OCI-LY7 (cell line): ENCODE measurements around the gene PARD3. TPM values are rescaled to one million over a fixed set of nuclear protein-coding genes. Genes with fewer than 3 reads are reported as not detected.

Source experiments
- BruUV-seq: library from RNA; stranded (reverse); fragments of 400-500 nt; replicated peaks from 2 replicates; lab custom pipeline; 2021; lab: Mats Ljungman, UMichigan
- CTCF ChIA-PET: fragments of 300-600 bp; sonication (Branson Sonifier 250); formaldehyde crosslinking; loops from one replicate; lab custom pipeline; 2022; ENCODE audit warnings: antibody characterized with exemption; ENCODE audit not compliant: unreplicated experiment; lab: Charles Lee
- POLR2A ChIA-PET: fragments of 300-600 bp; sonication (Branson Sonifier 250); formaldehyde crosslinking; loops from one replicate; lab custom pipeline; 2022; ENCODE audit warnings: antibody characterized with exemption; lab: Charles Lee
- DNase-seq: peaks from one replicate; pipeline ENCODE4 v3.0.0-alpha.2; 2015; ENCODE audit warnings: low spot score
- H2AFZ ChIP-seq: fragments of 200-600 bp; sonication (generic), shearing (Covaris generic); 2 replicates; pipeline ENCODE4 v1.6.1; 2014; ENCODE audit warnings: mild to moderate bottlenecking, antibody characterized with exemption, low read length, moderate library complexity
- H3K27ac ChIP-seq: fragments of 200-600 bp; sonication (generic); 2 replicates; pipeline ENCODE4 v1.5.1; 2014; ENCODE audit warnings: mixed run types, low read depth, mild to moderate bottlenecking, moderate library complexity, low read length, inconsistent platforms; ENCODE audit not compliant: poor library complexity, severe bottlenecking
- H3K36me3 ChIP-seq: fragments of 200-600 bp; sonication (generic); 2 replicates; pipeline ENCODE4 v1.6.1; 2014; ENCODE audit warnings: mild to moderate bottlenecking, antibody characterized with exemption, low read length, moderate library complexity, mixed read lengths; ENCODE audit not compliant: insufficient read depth
- H3K4me1 ChIP-seq: fragments of 200-600 bp; sonication (generic); 2 replicates; pipeline ENCODE4 v1.5.1; 2014; ENCODE audit warnings: mild to moderate bottlenecking, low read length; ENCODE audit not compliant: insufficient read depth, poor library complexity, severe bottlenecking
- H3K4me2 ChIP-seq: fragments of 200-600 bp; sonication (generic); 2 replicates; pipeline ENCODE4 v1.6.1; 2014; ENCODE audit warnings: mild to moderate bottlenecking, low read length
- H3K4me3 ChIP-seq: fragments of 200-600 bp; sonication (generic); 2 replicates; pipeline ENCODE4 v1.5.1; 2014; ENCODE audit warnings: mild to moderate bottlenecking, low read depth, low read length; ENCODE audit not compliant: poor library complexity, severe bottlenecking
- H3K79me2 ChIP-seq: fragments of 200-600 bp; sonication (generic); 2 replicates; pipeline ENCODE4 v1.6.1; 2016; ENCODE audit warnings: low read depth, mild to moderate bottlenecking, low read length, moderate library complexity, mixed read lengths; ENCODE audit not compliant: insufficient read depth
- H3K9me2 ChIP-seq: fragments of 200-600 bp; sonication (generic); 2 replicates; pipeline ENCODE4 v1.6.1; 2016; ENCODE audit warnings: mild to moderate bottlenecking, low read length, mixed read lengths; ENCODE audit not compliant: insufficient read depth
- H3K9me3 ChIP-seq: fragments of 200-600 bp; sonication (generic); 2 replicates; pipeline ENCODE4 v1.6.1; 2014; ENCODE audit warnings: mild to moderate bottlenecking, mixed run types, low read length, mixed read lengths
- H4K20me1 ChIP-seq: fragments of 200-600 bp; sonication (generic); 2 replicates; pipeline ENCODE4 v1.6.1; 2014; ENCODE audit warnings: mild to moderate bottlenecking, antibody characterized with exemption, low read length, moderate library complexity, mixed read lengths; ENCODE audit not compliant: insufficient read depth
- EZH2phosphoT487 ChIP-seq: fragments of 200-600 bp; sonication (generic); IDR thresholded peaks from 2 replicates; pipeline ENCODE4 v1.6.1; 2018; ENCODE audit warnings: low read depth, borderline replicate concordance, mild to moderate bottlenecking, mixed run types, antibody characterized with exemption, low read length, moderate library complexity, mixed read lengths
- intact Hi-C: fragments of 100-400 bp; cut with micrococcal nuclease; formaldehyde crosslinking; loops from one replicate; pipeline ENCODE4 v1.10.0; 2022; ENCODE audit not compliant: unreplicated experiment
- total RNA-seq, 2 experiments: library from RNA; depleted of rRNA in 1 of 2; stranded (reverse); fragments of >200 nt in 1 of 2; shearing (Covaris generic) in 1 of 2; gene quantifications; 2 replicates each; pipeline ENCODE4 v1.2.3, GENCODE V29; 2014 to 2022
- TF ChIP-seq, protein P1 (sequence below): fragments of 200-600 bp; sonication (generic); conservative IDR thresholded peaks from 2 replicates; pipeline ENCODE4 v1.5.1; 2014; ENCODE audit warnings: mild to moderate bottlenecking, antibody characterized with exemption, low read length, moderate library complexity, mixed read lengths

PARD3 gene
- total RNA-seq, 2 experiments from 2014 or later: not detected

DNA sequence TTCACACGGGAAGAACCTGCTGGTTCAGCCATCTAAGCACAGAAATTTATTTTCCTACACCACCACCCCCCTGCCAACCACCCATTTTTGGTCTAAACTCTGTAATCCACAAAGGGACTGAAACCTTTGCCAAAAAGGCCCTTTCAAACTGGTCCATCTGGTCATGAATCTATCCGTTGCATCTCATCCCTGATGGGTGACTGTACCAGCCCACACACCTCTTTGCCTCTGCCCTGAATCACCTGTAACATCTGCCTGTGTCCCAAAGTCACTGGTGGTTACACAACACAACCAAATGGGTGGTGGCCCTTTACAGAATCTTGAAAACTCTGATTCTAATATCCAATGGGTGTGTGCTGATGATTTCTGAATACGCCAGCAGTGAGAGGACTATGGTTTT, 503.4 kb downstream of the PARD3 start:
- no TSS peak for BruUV-seq
- Histone ChIP-seq H3K27ac (no peak overlapping the region), H3K79me2 (no peaks in the 10 kb centered on the region), H3K4me2 (no peak overlapping the region), H4K20me1 (no peaks in the 10 kb centered on the region), H3K4me3 (no peak overlapping the region), H3K36me3 (no peaks in the 10 kb centered on the region), H3K9me3 (no peaks in the 10 kb centered on the region), H3K4me1 (no peaks in the 10 kb centered on the region), H2AFZ (no peak overlapping the region), H3K9me2 (no peaks in the 10 kb centered on the region)
- CTCF ChIA-PET: no interaction called here
- intact Hi-C loops: no loop called here
- no peak for TF ChIP-seq EZH2phosphoT487
- TF ChIP-seq, protein P1, sequence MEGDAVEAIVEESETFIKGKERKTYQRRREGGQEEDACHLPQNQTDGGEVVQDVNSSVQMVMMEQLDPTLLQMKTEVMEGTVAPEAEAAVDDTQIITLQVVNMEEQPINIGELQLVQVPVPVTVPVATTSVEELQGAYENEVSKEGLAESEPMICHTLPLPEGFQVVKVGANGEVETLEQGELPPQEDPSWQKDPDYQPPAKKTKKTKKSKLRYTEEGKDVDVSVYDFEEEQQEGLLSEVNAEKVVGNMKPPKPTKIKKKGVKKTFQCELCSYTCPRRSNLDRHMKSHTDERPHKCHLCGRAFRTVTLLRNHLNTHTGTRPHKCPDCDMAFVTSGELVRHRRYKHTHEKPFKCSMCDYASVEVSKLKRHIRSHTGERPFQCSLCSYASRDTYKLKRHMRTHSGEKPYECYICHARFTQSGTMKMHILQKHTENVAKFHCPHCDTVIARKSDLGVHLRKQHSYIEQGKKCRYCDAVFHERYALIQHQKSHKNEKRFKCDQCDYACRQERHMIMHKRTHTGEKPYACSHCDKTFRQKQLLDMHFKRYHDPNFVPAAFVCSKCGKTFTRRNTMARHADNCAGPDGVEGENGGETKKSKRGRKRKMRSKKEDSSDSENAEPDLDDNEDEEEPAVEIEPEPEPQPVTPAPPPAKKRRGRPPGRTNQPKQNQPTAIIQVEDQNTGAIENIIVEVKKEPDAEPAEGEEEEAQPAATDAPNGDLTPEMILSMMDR: no peak
- POLR2A ChIA-PET: interaction anchor here (0.7 kb wide), 1 partner anchor 12 kb away, joined by 3 read pairs; no protein-coding TSS in a partner anchor
- no peak for DNase-seq

DNA sequence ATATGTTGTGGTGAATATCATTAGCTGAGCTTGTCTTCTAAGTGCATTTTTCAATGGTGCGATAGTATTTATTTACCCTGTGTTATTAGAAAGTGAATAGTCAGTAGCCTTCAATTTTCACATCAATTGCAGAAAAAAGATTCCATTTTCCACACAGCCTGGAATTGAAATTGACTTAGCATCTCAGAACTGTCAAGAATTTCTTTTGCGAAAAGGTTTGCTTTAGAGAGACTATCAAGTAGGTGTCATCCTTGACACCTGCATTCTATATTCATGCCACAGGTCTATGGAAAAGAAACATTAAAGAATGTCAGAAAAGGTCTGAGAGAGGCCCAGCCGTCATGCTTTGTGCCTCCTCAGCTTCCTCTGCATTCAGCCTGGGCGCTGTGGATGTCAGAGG, 504.9 kb downstream of the PARD3 start:
- Histone ChIP-seq H3K79me2 (no peaks in the 10 kb centered on the region), H3K36me3 (no peaks in the 10 kb centered on the region), H3K27ac (no peak overlapping the region), H3K9me2 (no peaks in the 10 kb centered on the region), H4K20me1 (no peaks in the 10 kb centered on the region), H3K4me1 (no peaks in the 10 kb centered on the region), H3K9me3 (no peaks in the 10 kb centered on the region), H3K4me3 (no peak overlapping the region), H3K4me2 (no peak overlapping the region), H2AFZ (no peak overlapping the region)
- intact Hi-C loops: no loop called here
- BruUV-seq: no TSS peak
- DNase-seq: no peak
- TF ChIP-seq EZH2phosphoT487: no peak
- TF ChIP-seq, protein P1: no peak
- ChIA-PET CTCF (no interaction called here), POLR2A (no interaction called here)

DNA sequence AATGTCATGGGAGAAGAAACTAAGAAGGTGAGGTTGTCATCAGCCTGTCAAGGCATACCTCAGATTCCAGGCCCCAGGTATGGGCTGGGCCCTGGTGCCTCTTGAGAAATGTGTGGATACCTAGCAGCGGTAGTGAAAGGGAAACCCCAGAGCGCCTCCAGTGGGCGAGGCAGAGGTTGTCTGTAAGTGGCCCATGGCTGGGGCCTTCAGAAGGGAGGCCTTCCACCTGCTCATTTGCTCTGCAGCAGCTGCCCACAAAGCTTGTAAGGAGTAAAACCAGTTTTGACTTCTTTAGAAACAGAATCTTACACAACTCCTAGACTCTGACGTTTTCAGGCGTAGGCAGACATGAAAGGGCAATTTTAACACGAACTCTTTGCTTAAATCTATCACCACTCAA, 509.9 kb downstream of the PARD3 start:
- ChIA-PET CTCF (no interaction called here), POLR2A (no interaction called here)
- Histone ChIP-seq H3K79me2 (no peaks in the 10 kb centered on the region), H3K9me3 (no peaks in the 10 kb centered on the region), H3K4me2 (no peak overlapping the region), H4K20me1 (no peaks in the 10 kb centered on the region), H3K4me3 (no peak overlapping the region), H3K9me2 (no peaks in the 10 kb centered on the region), H3K4me1 (no peaks in the 10 kb centered on the region), H3K36me3 (no peaks in the 10 kb centered on the region), H2AFZ (no peak overlapping the region), H3K27ac (no peak overlapping the region)
- BruUV-seq: no TSS peak
- TF ChIP-seq, protein P1: 0 out of 2 replicates have a peak, but pooled peaks have one; percentile 45
- TF ChIP-seq EZH2phosphoT487: no peak
- peak; percentile 1 for DNase-seq
- intact Hi-C loops: no loop called here
